GM19467 (cell line): Measurements from ENCODE around the gene SUGCT.

Source experiments
- ATAC-seq: cut with Tn5 transposase; IDR thresholded peaks from one replicate; pipeline ENCODE4 v1.9.1; 2021; ENCODE audit warnings: mild to moderate bottlenecking, moderate library complexity; ENCODE audit not compliant: unreplicated experiment

The SUGCT gene

DNA sequence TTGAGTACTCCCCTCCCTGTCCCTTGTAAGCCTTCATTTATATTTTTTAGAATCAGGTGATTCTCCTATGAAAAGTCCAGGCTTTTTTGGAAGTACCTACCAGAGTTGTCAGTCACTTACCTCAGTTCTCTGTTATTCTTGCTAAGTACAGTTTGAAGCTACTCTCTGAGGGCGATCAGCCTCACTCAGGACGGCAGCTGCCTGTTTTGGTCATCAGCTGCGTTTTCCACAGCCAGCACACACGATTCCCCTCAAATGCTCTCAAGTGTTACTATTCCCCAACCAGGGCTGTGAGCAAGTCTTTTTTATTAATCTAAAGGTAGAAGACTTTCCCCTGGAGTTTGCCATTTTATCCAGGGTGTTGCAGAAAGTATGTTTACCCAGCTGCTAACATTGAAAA is 328.6 kb downstream of the SUGCT start:
- no peak for ATAC-seq

- no peak for ATAC-seq
Observed at GRCh38 chr7:40468891-40469864, 334.4 kb downstream of the SUGCT start.

DNA sequence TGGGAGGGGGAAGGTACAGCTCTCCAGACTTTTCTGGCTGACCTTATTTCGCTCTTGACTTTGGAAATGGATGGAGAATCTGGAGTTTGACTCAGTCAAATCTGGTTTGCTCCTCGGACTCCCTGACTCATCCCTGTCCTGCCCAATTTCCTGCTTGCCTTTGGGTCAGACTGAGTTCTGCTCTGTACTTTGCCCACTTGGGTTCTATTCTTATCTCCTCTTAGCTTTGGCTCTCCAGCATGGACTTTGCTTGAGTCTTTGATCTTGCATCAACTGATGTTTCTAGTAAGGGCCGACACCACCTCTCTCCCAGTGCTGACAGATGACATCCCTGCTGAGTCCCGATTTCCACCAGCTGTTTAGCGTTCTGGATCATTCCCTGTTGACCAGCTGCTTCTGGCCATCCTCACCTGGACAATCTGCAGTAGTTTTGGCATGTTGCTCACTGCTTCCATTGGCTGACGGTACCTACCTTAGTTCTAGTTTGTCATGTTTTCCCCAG is 335.3 kb downstream of the SUGCT start:
- ATAC-seq, result no peak

- no peak for ATAC-seq
Observed at GRCh38 chr7:40470817-40471216, 336.0 kb downstream of the SUGCT start.

DNA sequence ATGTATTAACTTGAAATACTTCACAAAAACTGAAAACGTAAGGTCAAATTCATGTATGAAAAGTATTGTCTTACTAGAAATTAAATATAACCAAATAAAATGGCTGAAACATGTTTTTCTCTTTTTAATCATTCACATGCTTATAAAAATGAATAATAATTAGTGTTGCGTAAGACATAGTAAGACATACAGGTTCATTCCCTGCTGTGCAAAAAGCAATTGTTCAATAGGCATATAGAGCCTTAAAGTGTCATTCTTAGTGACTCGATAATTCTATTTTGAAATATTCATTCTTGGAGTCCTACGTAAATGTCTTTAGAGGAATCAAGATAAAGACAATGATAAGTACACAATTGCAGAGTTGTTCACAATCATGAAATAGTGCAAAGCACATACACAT is 337.1 kb downstream of the SUGCT start:
- no peak for ATAC-seq

GRCh38 chr7:40474790-40475680 is 340.2 kb downstream of the SUGCT start:
- ATAC-seq, result peak; percentile 96

DNA sequence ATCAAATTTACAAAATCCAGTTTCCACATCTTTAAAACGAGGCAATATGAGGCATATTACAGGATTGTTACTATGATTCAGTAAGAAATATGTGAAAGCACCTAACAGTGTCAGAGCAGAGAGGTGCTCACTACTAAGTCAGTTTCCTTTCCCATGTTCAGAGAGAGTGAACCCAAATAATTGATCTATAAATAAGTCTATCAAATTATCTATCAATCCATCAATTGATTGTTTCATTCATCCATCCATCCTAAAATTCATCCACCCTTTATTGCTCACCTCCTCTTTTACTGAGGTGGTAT is 340.8 kb downstream of the SUGCT start:
- ATAC-seq, result no peak

DNA sequence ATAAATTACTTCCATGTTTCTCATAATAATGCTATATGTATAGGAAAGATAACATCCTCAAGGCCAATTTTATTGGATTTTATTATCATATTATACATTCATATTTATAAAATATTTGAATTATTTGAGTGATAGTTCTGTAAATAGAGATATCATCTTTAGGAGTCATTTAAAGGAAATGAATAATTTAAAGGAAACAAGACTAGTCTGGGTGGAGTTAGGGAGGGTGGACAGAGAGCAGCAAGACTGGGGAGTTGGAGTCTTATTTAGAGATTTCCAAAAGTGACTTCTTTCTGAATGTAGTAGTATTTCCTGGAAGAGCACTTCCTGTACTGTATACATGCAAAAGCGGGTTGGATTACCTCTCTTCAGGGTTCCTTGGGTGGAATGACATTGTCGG is 342.3 kb downstream of the SUGCT start:
- ATAC-seq, result no peak

- no peak for ATAC-seq
Observed at GRCh38 chr7:40482845-40483244, 348.0 kb downstream of the SUGCT start.

DNA sequence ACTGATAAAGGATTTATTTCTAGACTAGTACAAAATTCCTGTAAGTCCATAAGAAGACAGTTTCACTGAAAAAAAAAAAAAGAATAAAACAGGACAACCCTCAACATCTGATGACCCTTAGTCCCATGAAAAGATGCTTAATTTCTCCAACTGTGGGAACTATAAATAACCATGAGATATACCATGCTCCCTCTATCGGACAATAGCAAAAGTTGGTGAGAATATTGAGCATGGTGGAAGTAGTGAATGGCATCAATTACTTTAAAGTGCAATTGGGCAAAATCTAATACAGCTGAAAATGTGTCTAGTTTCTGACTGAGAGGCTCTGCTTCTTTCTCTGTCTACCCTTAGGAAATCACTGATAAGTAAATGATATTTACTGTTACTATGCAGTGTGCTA is 348.8 kb downstream of the SUGCT start:
- ATAC-seq, result no peak

- no peak for ATAC-seq
Observed at GRCh38 chr7:40489844-40490602, 355.2 kb downstream of the SUGCT start.

GRCh38 chr7:40490603-40490924 is 355.8 kb downstream of the SUGCT start:
- ATAC-seq, result no peak

DNA sequence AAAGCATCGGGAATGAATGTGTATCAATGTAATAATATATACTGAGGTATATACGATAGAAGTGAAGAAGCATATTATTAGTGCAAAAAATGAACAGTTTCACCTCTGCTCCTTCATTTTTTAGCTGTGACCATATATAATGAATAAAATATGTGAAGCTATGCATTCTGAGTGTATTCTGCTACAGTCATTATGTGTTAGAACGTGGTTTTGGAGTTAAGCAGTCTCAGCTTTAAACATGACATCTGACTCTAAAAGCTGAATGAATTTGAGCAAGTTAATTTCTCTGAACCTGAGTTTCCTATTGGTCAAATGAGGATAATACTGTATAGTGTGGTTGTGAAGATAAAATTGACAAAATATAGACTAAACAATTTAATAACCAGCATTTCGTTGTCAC is 358.1 kb downstream of the SUGCT start:
- ATAC-seq, result no peak

DNA sequence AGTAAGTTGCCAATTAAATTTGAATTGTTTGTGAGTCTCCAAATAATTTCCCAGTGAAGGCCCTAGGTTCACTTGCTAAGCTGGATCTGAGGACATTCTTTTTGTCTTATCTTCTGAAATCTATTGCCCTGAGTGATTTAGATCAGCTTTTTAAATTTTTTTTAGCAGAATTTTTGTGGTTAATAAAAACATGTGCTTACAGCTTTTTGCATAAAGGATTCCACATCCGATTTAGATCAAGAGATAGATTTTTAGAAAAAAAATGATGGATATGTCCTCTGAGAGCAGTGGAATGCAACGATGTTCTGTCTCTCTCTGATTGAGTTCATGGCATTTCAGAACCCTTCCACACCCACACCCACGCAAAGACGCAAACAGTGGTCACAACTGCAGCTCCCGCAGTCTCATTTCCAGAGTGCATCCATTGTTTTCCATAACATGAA is 358.8 kb downstream of the SUGCT start:
- no peak for ATAC-seq

GRCh38 chr7:40498924-40499510 is 364.2 kb downstream of the SUGCT start:
- ATAC-seq, result no peak

- no peak for ATAC-seq
Observed at GRCh38 chr7:40499718-40500117, 364.9 kb downstream of the SUGCT start.

DNA sequence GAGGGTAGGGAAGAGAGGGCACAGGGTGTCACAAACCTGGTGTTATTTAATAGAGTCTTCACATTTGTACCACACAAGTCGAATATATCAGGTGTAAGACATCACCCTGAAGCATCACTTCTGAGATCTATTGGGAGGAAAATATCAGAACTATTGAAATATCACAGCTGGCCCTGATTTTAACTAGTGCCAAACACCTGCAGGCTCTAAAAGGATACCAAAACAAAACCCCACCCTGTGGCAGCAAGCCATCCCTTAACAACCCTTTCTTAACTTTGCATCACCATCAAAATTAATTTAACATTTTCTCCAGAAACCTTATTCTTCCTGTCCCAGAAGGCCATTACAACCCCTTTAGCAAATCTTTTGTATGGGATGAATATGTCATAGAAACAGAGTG is 365.4 kb downstream of the SUGCT start:
- ATAC-seq, result no peak

DNA sequence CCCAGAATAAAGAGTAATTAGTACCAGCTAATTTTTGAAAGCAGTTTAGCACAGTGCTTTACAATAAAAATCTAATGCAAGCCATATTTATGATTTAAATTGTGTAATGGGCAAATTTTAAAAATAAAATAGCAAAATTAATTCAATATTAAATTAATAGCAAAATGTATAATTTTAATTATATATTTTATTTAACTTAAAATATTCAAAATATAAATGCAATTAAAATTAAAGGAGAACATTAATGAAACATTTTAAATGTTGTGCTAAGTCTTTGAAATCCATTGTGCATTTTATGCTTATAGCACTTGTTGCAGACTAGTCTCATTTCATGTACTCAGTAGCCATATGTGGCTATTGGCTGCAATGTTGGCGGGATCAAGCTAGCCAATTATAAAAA is 367.6 kb downstream of the SUGCT start:
- ATAC-seq, result no peak

- no peak for ATAC-seq
Observed at GRCh38 chr7:40506158-40506557, 371.4 kb downstream of the SUGCT start.

DNA sequence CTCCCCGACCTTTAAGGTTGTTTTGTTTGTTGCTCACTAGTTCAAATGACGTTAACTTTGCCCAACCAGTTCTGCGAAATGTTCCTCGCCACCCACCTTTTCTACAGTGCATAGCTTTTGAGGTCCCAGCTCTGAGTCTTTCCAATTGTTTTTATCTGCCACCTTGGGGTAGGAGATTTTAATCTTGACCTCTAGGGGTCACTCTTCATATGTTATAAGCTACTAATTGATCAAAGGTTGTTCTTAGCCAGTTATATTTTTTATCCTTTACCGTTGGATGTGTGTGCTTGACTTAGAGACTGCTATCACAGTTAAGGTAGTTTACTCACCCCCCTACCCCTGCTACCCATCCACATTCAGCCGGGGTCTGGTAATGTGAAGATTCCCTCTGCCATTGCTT is 372.4 kb downstream of the SUGCT start:
- no peak for ATAC-seq
